Panc1 (cell line): ENCODE measurements around the gene TTC23L. TPM values are rescaled to one million over a fixed set of nuclear protein-coding genes. Genes with fewer than 3 reads are reported as not detected.

ENCODE experiments used
- ATAC-seq: fragments of 200-7000 bp; cut with Tn5 transposase; 2 replicates; pipeline ENCODE4 v1.9.1; 2020; ENCODE audit warnings: mild to moderate bottlenecking, moderate library complexity
- BruUV-seq: library from RNA; stranded (reverse); fragments of 400-500 nt; replicated peaks from 2 replicates; lab custom pipeline; 2021; lab: Mats Ljungman, UMichigan
- CTCF ChIA-PET: fragments of 300-600 bp; sonication (Branson Sonifier 250); formaldehyde crosslinking; loops from one replicate; lab custom pipeline; 2022; ENCODE audit warnings: antibody characterized with exemption; lab: Charles Lee
- POLR2A ChIA-PET: fragments of 300-600 bp; sonication (Branson Sonifier 250); formaldehyde crosslinking; loops from one replicate; lab custom pipeline; 2022; ENCODE audit warnings: antibody characterized with exemption; lab: Charles Lee
- DNase-seq: peaks from one replicate; pipeline ENCODE4 v3.0.0-alpha.2; 2010; ENCODE audit warnings: low read depth, low spot score
- H3K27ac ChIP-seq: 2 replicates; pipeline ENCODE4 v1.5.1; 2011; ENCODE audit warnings: mild to moderate bottlenecking, low read length, inconsistent platforms
- H3K27me3 ChIP-seq: fragments of 200-500 bp; sonication (Bioruptor generic); 2 replicates; pipeline ENCODE4 v1.6.0; 2014; ENCODE audit warnings: low read length, inconsistent platforms; ENCODE audit not compliant: control insufficient read depth, insufficient read depth
- H3K36me3 ChIP-seq: fragments of 200-500 bp; sonication (Bioruptor generic); 2 replicates; pipeline ENCODE4 v1.5.1; 2014; ENCODE audit warnings: inconsistent platforms, mild to moderate bottlenecking, low read length, moderate library complexity; ENCODE audit not compliant: control insufficient read depth, insufficient read depth
- H3K4me1 ChIP-seq: 2 replicates; pipeline ENCODE4 v1.5.1; 2011; ENCODE audit warnings: inconsistent platforms, mild to moderate bottlenecking, low read length, moderate library complexity; ENCODE audit not compliant: control insufficient read depth, insufficient read depth
- H3K4me3 ChIP-seq, 2 experiments: 2 replicates each; pipeline ENCODE4 v1.5.1; 2011 to 2012; ENCODE audit warnings: low read depth in 2 of 2, low read length in 2 of 2, mild to moderate bottlenecking in 2 of 2, inconsistent platforms in 1 of 2, moderate library complexity in 1 of 2
- H3K9me3 ChIP-seq: fragments of 200-500 bp; sonication (Bioruptor generic); 2 replicates; pipeline ENCODE4 v1.5.1; 2014; ENCODE audit warnings: low read depth, mild to moderate bottlenecking, inconsistent platforms, low read length, moderate library complexity; ENCODE audit not compliant: control insufficient read depth, insufficient read depth
- CTCF ChIP-seq: fragments of 450-650 bp; IDR thresholded peaks from 2 replicates; pipeline ENCODE4 v1.5.1; 2017; ENCODE audit warnings: mild to moderate bottlenecking
- POLR2AphosphoS5 ChIP-seq: IDR thresholded peaks from 2 replicates; pipeline ENCODE4 v1.6.1; 2012; ENCODE audit warnings: mild to moderate bottlenecking, low read depth, low read length, moderate library complexity
- SIN3A ChIP-seq: IDR thresholded peaks from 2 replicates; pipeline ENCODE4 v1.6.1; 2012; ENCODE audit warnings: low read depth, mild to moderate bottlenecking, low read length, moderate library complexity, borderline replicate concordance; ENCODE audit not compliant: insufficient read depth
- TCF7L2 ChIP-seq: IDR thresholded peaks from 2 replicates; pipeline ENCODE4 v1.6.1; 2011; ENCODE audit warnings: mild to moderate bottlenecking, low read depth, low read length, inconsistent platforms
- in situ Hi-C: cut with HindIII; loops from 2 replicates; pipeline ENCODE4 v1.10.0; 2016; ENCODE audit warnings: low sequenced_read_pairs, low pct_unique_long_range_greater_than_20kb
- intact Hi-C: fragments of 100-400 bp; cut with micrococcal nuclease; formaldehyde crosslinking; loops from one replicate; pipeline ENCODE4 v1.10.0; 2022; ENCODE audit not compliant: unreplicated experiment
- total RNA-seq: library from RNA; stranded (reverse); gene quantifications from one replicate; pipeline ENCODE4 v1.2.1, GENCODE V29; 2021; ENCODE audit not compliant: unreplicated experiment
- TF ChIP-seq, protein P1 (sequence below), 2 experiments: IDR thresholded peaks; 2 replicates each; pipeline ENCODE4 v1.6.1; 2011 to 2012; ENCODE audit warnings: low read depth in 2 of 2, control low read depth in 1 of 2, low read length in 1 of 2, mild to moderate bottlenecking in 1 of 2, moderate library complexity in 1 of 2; ENCODE audit not compliant: insufficient read depth in 1 of 2

The TTC23L gene
- total RNA-seq, 1 experiment from 2014 or later, result not detected

DNA sequence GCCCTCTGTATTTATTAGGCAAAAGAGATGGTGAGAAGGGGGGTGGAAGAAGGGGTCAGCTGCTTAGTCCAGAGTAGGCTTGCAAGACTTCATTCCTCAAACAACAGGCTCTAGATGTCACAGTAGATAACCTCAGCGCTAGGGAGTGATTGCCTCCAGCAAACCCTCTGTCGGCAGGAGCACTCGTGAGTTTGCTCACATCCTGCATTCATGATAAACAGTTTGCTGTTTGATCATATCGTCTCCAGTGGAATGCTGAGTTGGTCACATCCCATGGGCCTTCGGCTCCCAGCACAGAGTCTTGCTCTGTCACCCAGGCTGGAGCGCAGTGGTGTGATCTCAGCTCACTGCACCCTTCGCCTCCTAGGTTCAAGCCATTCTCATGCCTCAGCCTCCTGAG lies 3.6 kb downstream of the TTC23L start:
- Histone ChIP-seq H3K27ac (no peak overlapping the region), H3K4me1 (no peaks in the 10 kb centered on the region), H3K4me3 (no peak overlapping the region), H3K27me3 (peaks cover 1% of the 10 kb centered on the region), H3K36me3 (no peaks in the 10 kb centered on the region), H3K9me3 (no peaks in the 10 kb centered on the region)
- intact Hi-C loops (no loop called here), in situ Hi-C loops (no loop called here)
- TF ChIP-seq CTCF (no peak), TCF7L2 (no peak), SIN3A (no peak), POLR2AphosphoS5 (no peak)
- TF ChIP-seq, protein P1, sequence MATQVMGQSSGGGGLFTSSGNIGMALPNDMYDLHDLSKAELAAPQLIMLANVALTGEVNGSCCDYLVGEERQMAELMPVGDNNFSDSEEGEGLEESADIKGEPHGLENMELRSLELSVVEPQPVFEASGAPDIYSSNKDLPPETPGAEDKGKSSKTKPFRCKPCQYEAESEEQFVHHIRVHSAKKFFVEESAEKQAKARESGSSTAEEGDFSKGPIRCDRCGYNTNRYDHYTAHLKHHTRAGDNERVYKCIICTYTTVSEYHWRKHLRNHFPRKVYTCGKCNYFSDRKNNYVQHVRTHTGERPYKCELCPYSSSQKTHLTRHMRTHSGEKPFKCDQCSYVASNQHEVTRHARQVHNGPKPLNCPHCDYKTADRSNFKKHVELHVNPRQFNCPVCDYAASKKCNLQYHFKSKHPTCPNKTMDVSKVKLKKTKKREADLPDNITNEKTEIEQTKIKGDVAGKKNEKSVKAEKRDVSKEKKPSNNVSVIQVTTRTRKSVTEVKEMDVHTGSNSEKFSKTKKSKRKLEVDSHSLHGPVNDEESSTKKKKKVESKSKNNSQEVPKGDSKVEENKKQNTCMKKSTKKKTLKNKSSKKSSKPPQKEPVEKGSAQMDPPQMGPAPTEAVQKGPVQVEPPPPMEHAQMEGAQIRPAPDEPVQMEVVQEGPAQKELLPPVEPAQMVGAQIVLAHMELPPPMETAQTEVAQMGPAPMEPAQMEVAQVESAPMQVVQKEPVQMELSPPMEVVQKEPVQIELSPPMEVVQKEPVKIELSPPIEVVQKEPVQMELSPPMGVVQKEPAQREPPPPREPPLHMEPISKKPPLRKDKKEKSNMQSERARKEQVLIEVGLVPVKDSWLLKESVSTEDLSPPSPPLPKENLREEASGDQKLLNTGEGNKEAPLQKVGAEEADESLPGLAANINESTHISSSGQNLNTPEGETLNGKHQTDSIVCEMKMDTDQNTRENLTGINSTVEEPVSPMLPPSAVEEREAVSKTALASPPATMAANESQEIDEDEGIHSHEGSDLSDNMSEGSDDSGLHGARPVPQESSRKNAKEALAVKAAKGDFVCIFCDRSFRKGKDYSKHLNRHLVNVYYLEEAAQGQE (IDR thresholded peaks at IDR 0.05; ENCODE audit: insufficient read depth in 1 of 2, low read depth in 2 of 2, low read length in 1 of 2), result no peak
- BruUV-seq, result no TSS peak
- ChIA-PET CTCF (no interaction called here), POLR2A (no interaction called here)
- ATAC-seq, result no peak
- DNase-seq, result no peak

DNA sequence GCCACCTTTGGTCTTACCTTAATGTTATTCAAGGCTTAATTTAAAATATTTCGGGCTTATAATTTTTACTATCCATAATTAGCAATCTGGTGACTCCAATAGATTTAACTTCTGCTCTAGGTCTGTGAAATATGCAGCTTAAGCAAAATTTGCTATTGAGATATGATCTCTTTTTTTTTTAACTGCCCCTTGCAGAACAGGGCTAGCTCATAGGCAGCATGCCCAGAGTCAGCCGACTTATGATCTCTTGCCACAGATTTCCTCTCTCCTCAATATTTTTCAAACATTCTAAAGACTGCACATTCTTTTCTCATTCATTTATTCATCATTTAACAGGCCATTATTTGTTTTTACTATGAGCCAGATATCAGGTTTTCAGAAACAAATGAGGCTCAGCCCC lies 4.5 kb downstream of the TTC23L start:
- ChIA-PET CTCF (no interaction called here), POLR2A (interaction anchor here (0.6 kb wide), 1 partner anchor 225 kb away, joined by 4 read pairs; no protein-coding TSS in a partner anchor)
- Histone ChIP-seq H3K27me3 (peaks cover 2% of the 10 kb centered on the region), H3K36me3 (no peaks in the 10 kb centered on the region), H3K4me3 (no peak overlapping the region), H3K27ac (no peak overlapping the region), H3K9me3 (no peaks in the 10 kb centered on the region), H3K4me1 (no peaks in the 10 kb centered on the region)
- in situ Hi-C loops (no loop called here), intact Hi-C loops (no loop called here)
- TF ChIP-seq, protein P1 (IDR thresholded peaks at IDR 0.05; ENCODE audit: insufficient read depth in 1 of 2, low read depth in 2 of 2, low read length in 1 of 2), result no peak
- TF ChIP-seq CTCF (no peak), POLR2AphosphoS5 (no peak)
- BruUV-seq, result no TSS peak
- ATAC-seq (no peak), DNase-seq (no peak)
